ENCODE results near the gene KLHDC3. TPM values are rescaled to one million over a fixed set of nuclear protein-coding genes. Genes with fewer than 3 reads are reported as not detected.

Gene KLHDC3
- total and polyA plus RNA-seq, 12 donors = 51.2 to 144 (median 110) TPM

- Histone ChIP-seq H3K27ac (no peak overlapping the region), H3K4me3 (no peak overlapping the region), H3K4me1 (replicated peaks in 1 of 2) (peaks cover 0 to 3% of the 10 kb centered on the region in 2 donors), H3K9me3 (replicated peaks in 1 of 3) (no peaks in the 10 kb centered on the region), H3K27me3 (no peaks in the 10 kb centered on the region), H3K36me3 (replicated peaks in 1 of 2) (peaks cover 0 to 86% of the 10 kb centered on the region in 2 donors)
- 71 to 80% (median 76%) methylated on average over 7 to 9 of the region's 9 CpGs for WGBS, 4 donors
- no peak for DNase-seq
- intact Hi-C loops (cut with DNase I) = no loop called here
- TF ChIP-seq POLR2A (IDR thresholded peaks at IDR 0.05) = no peak
These were observed 15.1 kb downstream of the KLHDC3 start for GRCh38 chr6:43029120-43029519.

- Histone ChIP-seq H3K36me3 (replicated peaks in 1 of 2) (peaks cover 0 to 81% of the 10 kb centered on the region in 2 donors), H3K27me3 (no peaks in the 10 kb centered on the region), H3K4me3 (no peak overlapping the region), H3K9me3 (replicated peaks in 1 of 3) (no peaks in the 10 kb centered on the region), H3K27ac (no peak overlapping the region), H3K4me1 (replicated peaks in 1 of 2) (no peaks in the 10 kb centered on the region)
- TF ChIP-seq CTCF (IDR thresholded peaks at IDR 0.05) = no peak
- no peak for TF ChIP-seq POLR2A (IDR thresholded peaks at IDR 0.05)
- 90 to 96% (median 94%) methylated on average over 4 of the region's 4 CpGs for WGBS, 4 donors
- intact Hi-C loops (cut with DNase I) = no loop called here
- DNase-seq = no peak
These were observed 18.3 kb downstream of the KLHDC3 start for GRCh38 chr6:43032326-43032725.

- DNase-seq = no peak
- no peak overlapping the region for H3K27ac ChIP-seq
- intact Hi-C loops (cut with DNase I) = no loop called here
- no peaks in the 10 kb centered on the region for H3K27me3 ChIP-seq
- H3K36me3 ChIP-seq (replicated peaks in 1 of 2) = peaks cover 0 to 83% of the 10 kb centered on the region in 2 donors
- H3K9me3 ChIP-seq (replicated peaks in 1 of 3) = no peaks in the 10 kb centered on the region
- no peak overlapping the region for H3K4me3 ChIP-seq
- WGBS, 4 donors = 87 to 93% (median 91%) methylated on average over 2 of the region's 2 CpGs
- no peaks in the 10 kb centered on the region for H3K4me1 ChIP-seq (replicated peaks in 1 of 2)
- TF ChIP-seq POLR2A (IDR thresholded peaks at IDR 0.05) (no peak), CTCF (IDR thresholded peaks at IDR 0.05) (no peak)
These were observed 19.6 kb downstream of the KLHDC3 start for GRCh38 chr6:43033496-43034189.

GRCh38 chr6:43034190-43034525, 20.1 kb downstream of the KLHDC3 start:
- WGBS, 4 donors = 47 to 73% (median 66%) methylated on average over 2 of the region's 2 CpGs
- no peak overlapping the region for H3K27ac ChIP-seq
- no peaks in the 10 kb centered on the region for H3K27me3 ChIP-seq
- no peak for DNase-seq
- H3K4me1 ChIP-seq (replicated peaks in 1 of 2) = no peaks in the 10 kb centered on the region
- intact Hi-C loops (cut with DNase I) = no loop called here
- peaks cover 0 to 83% of the 10 kb centered on the region in 2 donors for H3K36me3 ChIP-seq (replicated peaks in 1 of 2)
- no peaks in the 10 kb centered on the region for H3K9me3 ChIP-seq (replicated peaks in 1 of 3)
- no peak overlapping the region for H3K4me3 ChIP-seq
- TF ChIP-seq POLR2A (IDR thresholded peaks at IDR 0.05) (no peak), CTCF (IDR thresholded peaks at IDR 0.05) (no peak)
